ENCODE results near the gene CTSE.

Gene CTSE

DNA sequence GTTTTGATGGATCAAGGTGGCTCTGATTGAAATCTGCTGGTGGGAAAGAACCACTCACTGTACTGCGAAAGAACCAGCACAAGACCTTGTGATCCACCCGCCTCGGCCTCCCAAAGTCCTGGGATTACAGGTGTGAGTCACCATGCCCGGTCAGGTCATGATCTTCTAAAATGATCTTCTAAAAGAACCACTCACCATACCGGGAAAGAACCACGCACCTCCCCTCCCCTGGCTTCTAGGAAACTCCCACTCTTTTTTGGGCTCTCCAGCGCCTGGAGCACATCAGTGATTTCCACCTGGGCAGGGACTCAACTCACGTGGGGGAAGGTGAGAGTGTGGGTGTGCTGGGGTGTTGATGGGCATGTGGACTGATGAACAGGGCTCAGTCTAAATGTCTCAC lies 12.6 kb downstream of the CTSE start:
- Histone ChIP-seq H3K4me3 (ENCODE audit: low read depth in 1 of 2, low read length in 2 of 2) (no peak overlapping the region), H3K27ac (ENCODE audit: low read length) (no peak overlapping the region), H3K9me3 (ENCODE audit: control insufficient read depth in 1 of 2, low read length in 2 of 2) (no peaks in the 10 kb centered on the region), H3K27me3 (ENCODE audit: low read depth, low read length) (no peaks in the 10 kb centered on the region), H3K4me1 (ENCODE audit: control insufficient read depth in 1 of 2, insufficient read depth in 2 of 2, low read length in 2 of 2) (peaks cover 0 to 9% of the 10 kb centered on the region in 2 donors), H3K36me3 (ENCODE audit: control insufficient read depth in 1 of 2, insufficient read depth in 2 of 2, low read length in 2 of 2) (no peaks in the 10 kb centered on the region)

DNA sequence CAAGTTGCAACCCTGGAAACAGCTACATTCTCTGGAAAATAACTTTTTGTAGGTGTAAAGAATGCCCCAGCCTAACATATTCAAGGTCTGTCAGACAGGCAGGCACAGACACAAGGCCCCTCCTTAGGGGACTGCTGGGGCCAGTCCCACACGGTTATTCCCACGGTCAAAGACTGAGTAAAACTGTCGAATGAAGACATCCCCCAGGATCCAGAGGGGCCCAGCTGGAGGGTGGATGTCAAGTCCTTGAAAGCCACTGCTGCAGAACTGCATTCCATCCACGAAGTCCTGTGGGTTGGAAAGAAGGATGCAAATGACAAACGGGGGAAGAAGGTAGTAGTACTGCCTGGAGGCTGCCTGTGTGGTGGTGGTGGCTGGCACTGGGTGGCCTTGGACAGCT lies 13.6 kb downstream of the CTSE start:
- Histone ChIP-seq H3K4me3 (ENCODE audit: low read depth in 1 of 2, low read length in 2 of 2) (no peak overlapping the region), H3K9me3 (ENCODE audit: control insufficient read depth in 1 of 2, low read length in 2 of 2) (no peaks in the 10 kb centered on the region), H3K4me1 (ENCODE audit: control insufficient read depth in 1 of 2, insufficient read depth in 2 of 2, low read length in 2 of 2) (peaks cover 0 to 9% of the 10 kb centered on the region in 2 donors), H3K27me3 (ENCODE audit: low read depth, low read length) (no peaks in the 10 kb centered on the region), H3K36me3 (ENCODE audit: control insufficient read depth in 1 of 2, insufficient read depth in 2 of 2, low read length in 2 of 2) (no peaks in the 10 kb centered on the region), H3K27ac (ENCODE audit: low read length) (no peak overlapping the region)

DNA sequence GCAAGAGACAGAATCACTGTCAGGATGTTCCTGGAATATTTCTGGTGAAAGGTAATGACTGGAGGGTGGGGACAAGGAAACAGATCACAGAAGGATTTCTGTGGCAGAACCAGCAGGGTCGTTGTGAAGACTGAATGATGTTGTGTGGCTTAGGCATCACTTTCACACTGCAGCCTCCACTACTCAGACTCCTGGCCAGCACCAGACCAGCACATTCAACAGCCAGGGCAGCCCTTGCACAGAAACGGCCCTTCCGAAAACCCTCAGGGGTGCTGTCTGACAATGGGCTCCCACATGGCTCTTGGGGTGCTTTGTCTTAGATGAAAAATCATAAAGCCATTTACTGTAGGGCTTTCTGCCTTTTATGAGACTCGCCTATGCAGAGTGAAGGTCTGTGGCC lies 16.7 kb downstream of the CTSE start:
- no peaks in the 10 kb centered on the region for H3K36me3 ChIP-seq (ENCODE audit: control insufficient read depth in 1 of 2, insufficient read depth in 2 of 2, low read length in 2 of 2)
- H3K9me3 ChIP-seq (ENCODE audit: control insufficient read depth in 1 of 2, low read length in 2 of 2), result no peaks in the 10 kb centered on the region
- H3K4me1 ChIP-seq (ENCODE audit: control insufficient read depth in 1 of 2, insufficient read depth in 2 of 2, low read length in 2 of 2), result peaks cover 0 to 13% of the 10 kb centered on the region in 2 donors
- no peak overlapping the region for H3K4me3 ChIP-seq (ENCODE audit: low read depth in 1 of 2, low read length in 2 of 2)
- no peak overlapping the region for H3K27ac ChIP-seq (ENCODE audit: low read length)
- no peaks in the 10 kb centered on the region for H3K27me3 ChIP-seq (ENCODE audit: low read depth, low read length)

DNA sequence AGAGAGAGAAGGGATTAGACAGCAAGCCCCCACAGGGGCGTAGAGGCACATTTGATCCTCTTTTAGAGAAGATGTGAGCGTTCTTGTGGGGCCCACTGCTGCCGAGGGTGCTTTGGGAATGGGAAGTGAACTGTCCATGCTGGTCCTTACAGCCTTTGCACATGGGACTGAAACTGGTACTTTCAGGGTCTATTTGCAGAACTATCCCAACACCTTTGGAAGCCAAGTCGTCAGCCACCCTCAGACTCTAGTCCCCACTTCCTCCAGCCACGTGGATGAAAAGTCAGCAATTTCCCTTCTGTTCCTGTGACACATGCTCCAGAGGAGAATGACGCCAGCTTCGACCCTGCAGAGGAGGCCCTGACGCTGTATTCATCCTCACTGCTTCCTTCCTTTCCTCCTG lies 17.9 kb downstream of the CTSE start:
- Histone ChIP-seq H3K4me3 (ENCODE audit: low read depth in 1 of 2, low read length in 2 of 2) (no peak overlapping the region), H3K9me3 (ENCODE audit: control insufficient read depth in 1 of 2, low read length in 2 of 2) (no peaks in the 10 kb centered on the region), H3K27ac (ENCODE audit: low read length) (no peak overlapping the region), H3K27me3 (ENCODE audit: low read depth, low read length) (no peaks in the 10 kb centered on the region), H3K4me1 (ENCODE audit: control insufficient read depth in 1 of 2, insufficient read depth in 2 of 2, low read length in 2 of 2) (peaks cover 0 to 12% of the 10 kb centered on the region in 2 donors), H3K36me3 (ENCODE audit: control insufficient read depth in 1 of 2, insufficient read depth in 2 of 2, low read length in 2 of 2) (no peaks in the 10 kb centered on the region)

DNA sequence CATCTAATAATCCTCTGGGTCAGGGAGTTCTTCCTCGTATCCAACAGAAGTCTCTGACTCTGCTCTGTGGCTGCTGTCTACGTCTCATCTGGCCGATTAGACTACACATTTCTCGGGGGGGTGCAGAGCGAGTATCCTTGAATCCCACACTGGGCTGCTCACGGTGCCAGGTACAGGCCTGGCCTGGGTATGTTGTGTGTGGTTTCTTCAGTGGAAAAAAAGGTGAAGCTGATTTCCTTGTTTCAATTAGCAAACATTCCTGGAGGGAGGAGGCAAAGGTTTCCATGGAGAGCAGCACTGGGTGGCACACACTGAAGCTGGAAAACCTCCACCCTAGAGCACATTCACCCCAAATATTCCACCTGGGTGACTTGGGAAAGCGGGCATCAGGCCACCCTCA lies 18.5 kb downstream of the CTSE start:
- Histone ChIP-seq H3K4me1 (ENCODE audit: control insufficient read depth in 1 of 2, insufficient read depth in 2 of 2, low read length in 2 of 2) (peaks cover 0 to 12% of the 10 kb centered on the region in 2 donors), H3K36me3 (ENCODE audit: control insufficient read depth in 1 of 2, insufficient read depth in 2 of 2, low read length in 2 of 2) (no peaks in the 10 kb centered on the region), H3K27ac (ENCODE audit: low read length) (no peak overlapping the region), H3K9me3 (ENCODE audit: control insufficient read depth in 1 of 2, low read length in 2 of 2) (no peaks in the 10 kb centered on the region), H3K27me3 (ENCODE audit: low read depth, low read length) (no peaks in the 10 kb centered on the region), H3K4me3 (ENCODE audit: low read depth in 1 of 2, low read length in 2 of 2) (no peak overlapping the region)

DNA sequence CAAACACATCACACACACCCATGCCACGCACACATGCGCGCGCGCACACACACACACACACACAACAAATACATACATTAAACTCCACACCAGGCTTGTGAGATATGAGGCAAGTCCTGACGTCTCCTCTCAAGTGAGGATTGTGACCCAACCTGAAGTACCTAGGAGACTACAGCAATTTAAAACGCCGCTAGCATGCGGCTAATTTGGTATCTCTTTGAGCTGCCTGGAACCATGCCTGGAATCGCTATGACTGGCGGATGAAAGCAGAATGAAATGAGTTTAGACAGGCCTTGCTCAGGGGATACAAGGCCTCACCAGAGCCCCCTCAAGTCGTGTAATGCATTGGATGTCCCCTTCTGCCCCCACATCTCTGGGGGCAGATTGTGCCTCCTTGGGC lies 18.9 kb downstream of the CTSE start:
- Histone ChIP-seq H3K4me1 (ENCODE audit: control insufficient read depth in 1 of 2, insufficient read depth in 2 of 2, low read length in 2 of 2) (peaks cover 0 to 12% of the 10 kb centered on the region in 2 donors), H3K27me3 (ENCODE audit: low read depth, low read length) (no peaks in the 10 kb centered on the region), H3K27ac (ENCODE audit: low read length) (no peak overlapping the region), H3K36me3 (ENCODE audit: control insufficient read depth in 1 of 2, insufficient read depth in 2 of 2, low read length in 2 of 2) (no peaks in the 10 kb centered on the region), H3K9me3 (ENCODE audit: control insufficient read depth in 1 of 2, low read length in 2 of 2) (no peaks in the 10 kb centered on the region), H3K4me3 (ENCODE audit: low read depth in 1 of 2, low read length in 2 of 2) (no peak overlapping the region)

DNA sequence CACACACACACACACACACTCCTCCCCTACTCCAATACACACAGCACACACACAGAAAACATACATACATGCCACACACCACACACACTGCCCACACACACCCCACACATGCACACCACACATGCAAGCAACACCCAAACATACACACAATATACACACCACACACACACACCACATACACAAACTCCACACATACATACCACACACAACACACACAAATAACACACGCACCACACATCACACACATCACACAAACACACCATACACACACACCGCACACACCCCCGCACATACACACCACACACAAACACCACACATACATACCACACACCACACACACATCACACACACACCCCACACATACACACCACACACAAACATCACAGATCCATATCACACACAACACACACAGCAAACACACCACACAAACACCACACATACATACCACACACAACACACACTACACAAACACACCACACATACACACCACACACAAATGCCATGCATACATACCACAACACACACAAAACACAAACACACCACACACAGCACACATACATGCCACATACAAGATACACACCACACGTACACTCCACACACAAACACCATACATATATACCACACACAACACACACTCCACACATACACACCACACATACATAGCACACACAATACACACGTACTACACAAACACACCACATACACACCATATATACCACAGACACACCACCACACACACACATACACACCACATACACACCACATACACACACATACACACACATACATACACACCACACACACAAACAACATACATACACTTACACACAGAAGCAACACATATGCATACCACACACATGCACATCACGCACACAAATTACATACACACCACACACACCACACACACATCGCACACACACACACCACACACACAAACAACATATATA lies 19.6 kb downstream of the CTSE start:
- no peaks in the 10 kb centered on the region for H3K9me3 ChIP-seq (ENCODE audit: control insufficient read depth in 1 of 2, low read length in 2 of 2)
- no peak overlapping the region for H3K4me3 ChIP-seq (ENCODE audit: low read depth in 1 of 2, low read length in 2 of 2)
- no peaks in the 10 kb centered on the region for H3K27me3 ChIP-seq (ENCODE audit: low read depth, low read length)
- H3K27ac ChIP-seq (ENCODE audit: low read length), result no peak overlapping the region
- no peaks in the 10 kb centered on the region for H3K36me3 ChIP-seq (ENCODE audit: control insufficient read depth in 1 of 2, insufficient read depth in 2 of 2, low read length in 2 of 2)
- H3K4me1 ChIP-seq (ENCODE audit: control insufficient read depth in 1 of 2, insufficient read depth in 2 of 2, low read length in 2 of 2), result peaks cover 0 to 12% of the 10 kb centered on the region in 2 donors

DNA sequence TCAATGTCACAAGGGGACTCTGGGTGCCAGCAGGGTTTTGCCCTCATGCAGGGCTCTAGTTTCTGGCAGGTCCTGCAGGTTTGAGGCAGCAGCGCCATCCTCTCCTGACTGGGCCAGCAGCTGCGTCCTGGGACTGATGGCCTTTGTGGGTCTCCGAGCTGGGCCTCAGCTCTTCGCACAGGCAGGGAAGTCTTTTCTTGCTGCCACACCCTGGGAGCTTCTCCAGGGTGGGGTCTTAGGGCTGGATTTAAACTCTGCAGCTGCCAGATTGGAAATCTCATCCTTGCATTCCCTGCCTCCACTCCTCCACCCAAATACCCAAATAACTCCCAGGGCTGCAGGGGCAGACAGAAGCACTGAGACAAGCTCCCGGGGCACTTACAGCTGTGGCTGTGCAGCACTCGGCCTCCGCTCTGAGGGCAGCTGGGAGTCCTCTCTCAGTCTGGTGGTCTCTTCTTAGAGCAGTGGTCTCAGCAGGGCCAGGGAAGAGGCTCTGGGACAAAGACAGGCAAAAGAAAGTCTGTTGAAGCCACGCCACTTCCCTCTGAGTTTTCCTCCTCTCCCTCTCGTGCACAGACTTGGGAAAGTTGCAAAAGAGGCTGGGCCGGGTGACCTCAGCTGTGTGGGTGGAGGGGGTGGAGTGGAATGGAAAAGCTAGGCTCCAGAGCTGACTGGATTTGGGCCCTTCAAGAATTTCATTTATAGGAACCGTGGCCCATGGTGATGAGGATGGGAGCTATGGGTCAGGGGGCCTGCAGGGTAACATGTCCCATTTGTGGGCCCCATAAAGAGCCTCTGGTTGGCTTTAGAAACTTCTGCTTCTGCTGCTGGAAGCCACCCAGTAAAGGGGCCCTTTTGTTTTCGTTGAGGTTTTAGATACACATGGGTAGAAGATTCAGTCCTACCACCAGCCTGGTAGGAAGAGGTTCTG lies 20.6 kb downstream of the CTSE start, which contains the start of gene RAB7B:
Gene RAB7B, minus strand, starts transcription at position 525 of the 931 bp plus-strand sequence. CDS start 9,260 bp downstream, outside the sequence.
- Histone ChIP-seq H3K27ac (ENCODE audit: low read length) (peak within 1 kb of the TSS; percentile 62), H3K9me3 (ENCODE audit: control insufficient read depth in 1 of 2, low read length in 2 of 2) (no peaks in the 10 kb centered on the region), H3K4me1 (ENCODE audit: control insufficient read depth in 1 of 2, insufficient read depth in 2 of 2, low read length in 2 of 2) (peaks cover 0 to 12% of the 10 kb centered on the region in 2 donors), H3K4me3 (ENCODE audit: low read depth in 1 of 2, low read length in 2 of 2) (peak within 1 kb of the TSS; percentile 51 to 67), H3K27me3 (ENCODE audit: low read depth, low read length) (no peaks in the 10 kb centered on the region), H3K36me3 (ENCODE audit: control insufficient read depth in 1 of 2, insufficient read depth in 2 of 2, low read length in 2 of 2) (no peaks in the 10 kb centered on the region)

DNA sequence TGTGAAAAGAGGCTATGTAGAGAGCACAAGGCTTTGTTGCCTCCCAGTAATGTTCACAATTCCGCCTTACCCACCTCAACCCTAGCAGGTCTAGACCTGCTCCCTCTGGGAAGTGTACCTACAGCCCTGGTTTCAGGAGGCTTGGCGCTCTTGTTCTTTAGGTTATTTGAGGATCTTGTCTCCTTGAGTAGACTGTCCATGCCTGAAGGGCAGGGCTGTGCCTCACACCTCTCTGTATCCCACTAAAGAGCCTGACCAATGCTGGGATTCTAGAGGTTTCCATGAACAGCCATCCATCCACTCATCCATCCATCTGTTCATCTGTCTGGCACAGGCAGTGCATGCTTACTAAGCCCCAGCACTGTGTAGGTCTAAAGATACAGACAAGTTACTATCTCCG lies 21.5 kb downstream of the CTSE start:
- H3K4me1 ChIP-seq (ENCODE audit: control insufficient read depth in 1 of 2, insufficient read depth in 2 of 2, low read length in 2 of 2), result peaks cover 0 to 12% of the 10 kb centered on the region in 2 donors

DNA sequence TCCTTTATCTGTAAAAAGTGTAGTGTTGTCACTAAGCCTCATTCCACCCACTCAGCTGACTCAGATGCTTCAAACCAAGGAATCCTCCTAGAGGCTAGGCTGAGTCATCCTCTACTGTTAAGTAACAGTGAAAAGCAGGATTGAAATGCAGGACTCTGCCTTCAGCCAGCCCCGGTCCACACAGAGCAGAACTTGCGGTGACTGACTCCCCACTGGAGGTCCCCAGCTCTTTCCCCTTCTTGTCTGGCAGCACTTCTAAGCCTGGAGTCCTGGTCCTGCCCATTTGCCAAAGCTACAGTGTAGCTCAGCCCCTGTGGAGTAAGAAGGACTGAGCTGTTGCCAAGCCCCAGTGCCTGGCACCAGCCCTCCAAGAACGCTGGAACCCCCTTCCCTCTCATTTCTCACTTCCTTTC lies 22.2 kb downstream of the CTSE start:
- no peaks in the 10 kb centered on the region for H3K27me3 ChIP-seq (ENCODE audit: low read depth, low read length)
- no peaks in the 10 kb centered on the region for H3K9me3 ChIP-seq (ENCODE audit: control insufficient read depth in 1 of 2, low read length in 2 of 2)
- peak overlapping the region; percentile 62 for H3K27ac ChIP-seq (ENCODE audit: low read length)
- peaks cover 0 to 12% of the 10 kb centered on the region in 2 donors for H3K4me1 ChIP-seq (ENCODE audit: control insufficient read depth in 1 of 2, insufficient read depth in 2 of 2, low read length in 2 of 2)
- H3K4me3 ChIP-seq (ENCODE audit: low read depth in 1 of 2, low read length in 2 of 2), result peak overlapping the region; percentile 51 to 67
- H3K36me3 ChIP-seq (ENCODE audit: control insufficient read depth in 1 of 2, insufficient read depth in 2 of 2, low read length in 2 of 2), result no peaks in the 10 kb centered on the region

More for the DNA sequence above, 21.5 kb downstream of the CTSE start:
- no peaks in the 10 kb centered on the region for H3K36me3 ChIP-seq (ENCODE audit: control insufficient read depth in 1 of 2, insufficient read depth in 2 of 2, low read length in 2 of 2)
- H3K27me3 ChIP-seq (ENCODE audit: low read depth, low read length), result no peaks in the 10 kb centered on the region
- no peaks in the 10 kb centered on the region for H3K9me3 ChIP-seq (ENCODE audit: control insufficient read depth in 1 of 2, low read length in 2 of 2)
- H3K27ac ChIP-seq (ENCODE audit: low read length), result peak overlapping the region; percentile 62
- peak overlapping the region; percentile 51 to 67 for H3K4me3 ChIP-seq (ENCODE audit: low read depth in 1 of 2, low read length in 2 of 2)

All from muscle layer of duodenum (tissue), 2 donors.